HG03097 (cell line): ENCODE data around the gene CPN1.
"Not testable (repeated sequence)": the region's sequence is repeated elsewhere in the genome, so short reads cannot be mapped to it uniquely, and the experiment has no call there.

Source experiments
- ATAC-seq: cut with Tn5 transposase; IDR thresholded peaks from one replicate; pipeline ENCODE4 v1.9.1; 2021; ENCODE audit not compliant: unreplicated experiment, low FRiP score

Gene CPN1

DNA sequence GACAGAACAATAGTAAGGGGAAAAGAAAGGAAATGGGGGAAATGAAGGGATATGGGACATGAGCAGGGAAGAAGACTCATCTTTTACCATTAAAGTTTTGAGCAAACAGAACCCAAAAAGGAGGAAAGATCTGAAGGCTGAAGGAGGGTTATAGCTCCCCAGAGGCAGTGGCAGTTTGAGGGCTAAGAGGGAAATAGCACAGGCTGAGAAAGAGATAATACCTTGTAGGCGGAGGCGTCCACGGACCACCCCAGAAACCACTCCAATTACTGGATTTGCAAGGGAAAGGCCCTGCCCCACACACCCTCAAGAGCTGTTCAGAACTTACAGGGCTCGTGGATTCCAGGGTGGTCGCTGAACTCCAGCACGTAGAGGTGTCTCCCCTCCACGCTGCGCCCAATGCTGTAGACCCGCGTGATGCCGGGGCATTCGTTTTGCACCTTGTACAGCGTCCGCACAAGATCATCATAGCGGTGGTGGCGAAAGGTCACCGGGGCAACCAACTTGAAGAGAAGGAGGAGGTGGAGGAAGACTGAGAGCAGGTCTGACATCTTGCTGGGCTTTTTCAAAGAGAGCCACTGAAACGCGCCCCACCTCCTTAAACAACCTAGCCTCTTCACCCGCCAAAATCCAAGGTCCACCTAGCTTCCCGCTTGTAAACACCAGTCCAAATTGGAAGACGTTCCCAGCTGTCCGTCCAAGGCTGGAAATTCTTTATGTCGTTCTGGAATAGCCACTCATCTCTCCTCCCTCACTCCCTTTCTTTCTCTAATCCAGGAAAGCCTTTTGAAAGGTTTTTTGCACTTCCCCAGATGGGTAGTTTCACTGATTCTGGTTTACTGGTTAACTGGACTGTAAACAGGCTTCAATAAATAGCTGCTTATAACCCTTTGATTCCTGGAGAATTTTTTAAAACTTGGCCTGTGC is at the start of gene CPN1:
Gene CPN1, minus strand, starts transcription at position 795 of the 927 bp plus-strand sequence. Its CDS starts 244 bp downstream, at position 551.
- ATAC-seq, result no peak

DNA sequence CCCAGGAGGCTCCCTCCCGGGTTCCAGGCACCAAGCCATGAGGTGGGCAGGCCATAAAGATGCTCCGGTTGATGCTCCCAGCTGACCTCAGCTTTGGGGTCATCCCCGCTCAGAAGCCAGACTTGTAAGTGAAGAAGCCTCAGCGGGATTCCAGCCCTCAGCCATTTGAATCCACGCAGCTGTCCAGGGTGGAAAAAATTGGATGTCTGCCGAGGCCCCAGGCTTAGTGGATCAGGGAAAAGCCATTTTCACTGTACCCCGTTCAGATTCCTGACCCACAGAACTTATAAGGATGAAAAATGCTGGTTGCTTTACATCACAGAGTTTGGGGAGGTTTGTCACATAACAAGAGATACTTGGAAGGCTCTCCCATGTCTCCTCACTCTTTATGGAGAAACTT is 49.2 kb upstream of the CPN1 start:
- no peak for ATAC-seq

DNA sequence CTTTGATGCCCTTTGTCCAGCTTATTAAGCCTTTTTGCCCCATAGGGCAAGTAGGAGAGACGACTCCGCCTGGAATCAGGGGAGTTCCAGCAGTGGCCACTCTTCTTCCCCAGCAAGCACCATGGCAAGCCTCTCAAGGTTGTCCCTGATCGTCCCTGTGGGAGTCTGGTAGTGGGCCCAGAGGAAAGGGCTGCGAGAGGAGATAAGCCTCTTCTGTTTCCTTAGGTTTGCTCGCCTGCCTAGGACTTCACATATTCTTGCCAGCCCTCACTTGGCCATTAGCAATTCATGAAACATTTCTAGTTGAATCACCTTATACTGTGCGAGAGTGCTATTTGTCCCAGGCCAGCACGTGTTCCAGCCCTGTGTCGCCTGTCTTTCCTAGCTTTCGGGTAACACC is 47.8 kb upstream of the CPN1 start:
- ATAC-seq, result no peak

DNA sequence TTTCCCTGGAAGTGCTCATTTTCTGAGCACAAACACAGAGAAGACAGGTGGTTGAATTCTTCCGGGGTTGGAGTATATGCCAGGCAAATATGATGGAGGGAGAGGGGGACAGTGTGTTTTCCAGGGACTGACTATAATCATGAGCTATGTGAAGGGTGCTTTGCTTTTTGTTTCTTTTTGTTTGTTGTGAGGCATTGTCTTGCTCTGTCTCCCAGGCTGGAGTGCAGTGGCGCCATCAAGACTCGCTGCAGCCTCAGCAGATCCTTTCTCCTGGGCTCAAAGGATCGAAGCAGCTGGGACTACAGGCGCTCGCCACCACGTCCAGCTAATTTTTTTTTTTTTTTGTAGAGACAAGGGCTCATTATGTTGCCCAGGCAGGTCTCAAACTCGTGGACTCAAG is 47.3 kb upstream of the CPN1 start:
- ATAC-seq, result no peak

DNA sequence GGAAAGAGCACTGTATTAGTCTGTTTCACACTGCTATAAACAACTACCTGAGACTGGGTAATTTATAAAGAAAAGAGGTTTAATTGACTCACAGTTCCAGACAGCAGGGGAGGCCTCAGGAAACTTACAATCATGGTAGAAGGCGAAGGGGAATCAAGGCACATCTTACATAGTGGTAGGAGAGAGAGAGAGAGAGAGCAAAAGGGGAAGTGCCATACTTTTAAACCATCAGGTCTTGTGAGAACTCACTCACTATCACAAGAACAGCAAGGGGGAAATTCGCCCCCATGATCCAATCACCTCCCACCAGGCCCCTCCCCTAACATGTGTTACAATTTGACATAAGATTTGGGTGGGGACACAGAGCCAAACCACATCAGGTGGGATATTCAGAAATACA is 43.7 kb upstream of the CPN1 start:
- not testable (repeated sequence) for ATAC-seq

DNA sequence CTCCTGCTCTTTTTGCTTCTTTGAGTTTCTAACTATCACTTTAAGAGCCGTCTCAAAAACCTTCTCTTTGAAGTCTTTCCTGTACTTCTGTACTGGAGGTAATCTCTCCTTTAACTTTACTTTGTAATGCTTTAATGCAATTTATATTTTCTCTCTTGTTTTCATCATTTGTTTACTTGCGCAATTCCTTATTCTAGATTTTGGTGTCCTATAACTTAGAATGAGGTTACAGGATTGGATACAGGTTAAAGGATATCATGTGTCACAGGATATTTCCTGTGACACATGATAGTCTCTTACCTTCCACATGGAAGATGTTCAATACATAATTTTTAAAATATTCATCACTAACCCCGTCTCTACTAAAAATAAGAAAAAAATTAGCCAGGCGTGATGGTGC is 42.4 kb upstream of the CPN1 start:
- ATAC-seq, result no peak

DNA sequence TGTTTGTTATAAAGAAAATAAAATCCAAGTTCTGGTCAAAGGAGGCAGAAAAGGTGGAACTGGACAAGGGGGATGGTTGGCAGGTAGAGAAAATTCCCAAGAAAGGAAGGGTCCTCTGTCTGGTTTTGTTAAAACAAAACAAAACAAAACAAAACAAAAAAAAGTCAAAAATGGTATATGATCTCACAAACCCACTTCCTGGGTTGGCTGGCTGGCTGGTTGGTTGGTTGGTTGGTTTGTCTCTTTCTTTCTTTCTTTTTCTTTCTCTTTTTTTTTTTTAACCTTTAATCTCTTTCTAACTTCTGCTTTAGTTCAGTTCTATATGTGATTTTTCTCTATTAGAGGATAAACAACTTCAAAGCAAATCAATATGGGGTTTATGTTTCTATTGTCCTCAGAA is 41.1 kb upstream of the CPN1 start:
- no peak for ATAC-seq

DNA sequence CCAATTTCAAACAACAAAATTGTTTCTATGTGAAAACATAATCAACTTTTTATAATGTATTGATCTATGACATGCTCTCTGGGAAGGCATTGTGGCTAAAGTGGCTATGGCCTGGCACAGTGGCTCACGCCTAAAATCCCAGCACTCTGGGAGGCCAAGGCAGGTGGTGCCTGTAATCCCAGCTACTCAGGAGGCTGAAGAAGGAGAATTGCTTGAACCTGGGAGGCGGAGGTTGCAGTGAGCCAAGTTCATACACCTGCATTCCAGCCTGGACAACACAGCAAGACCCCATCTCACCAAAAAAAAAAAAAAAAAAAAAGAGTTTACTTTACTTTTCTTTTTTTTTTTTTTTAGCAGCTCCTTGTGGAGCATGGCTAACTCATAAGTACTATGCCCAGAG is 38.9 kb upstream of the CPN1 start:
- ATAC-seq, result no peak

DNA sequence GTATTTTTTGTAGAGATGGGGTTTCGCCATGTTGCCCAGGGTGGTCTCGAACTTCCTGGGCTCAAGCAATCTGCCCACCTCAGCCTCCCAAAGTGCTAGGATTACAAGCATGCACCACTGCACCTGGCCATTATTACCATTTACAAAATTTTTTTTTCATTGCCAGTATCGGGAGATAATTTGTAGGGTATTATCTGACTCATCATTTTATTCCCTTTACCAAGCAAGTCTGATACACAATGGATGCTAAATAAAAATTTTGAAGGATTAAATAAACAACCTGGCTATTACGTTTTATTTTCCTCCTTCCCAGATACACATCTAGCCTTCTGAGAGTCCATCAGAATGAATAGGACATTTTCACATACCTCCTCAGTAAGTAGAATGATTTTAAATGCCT is 38.1 kb upstream of the CPN1 start:
- no peak for ATAC-seq

DNA sequence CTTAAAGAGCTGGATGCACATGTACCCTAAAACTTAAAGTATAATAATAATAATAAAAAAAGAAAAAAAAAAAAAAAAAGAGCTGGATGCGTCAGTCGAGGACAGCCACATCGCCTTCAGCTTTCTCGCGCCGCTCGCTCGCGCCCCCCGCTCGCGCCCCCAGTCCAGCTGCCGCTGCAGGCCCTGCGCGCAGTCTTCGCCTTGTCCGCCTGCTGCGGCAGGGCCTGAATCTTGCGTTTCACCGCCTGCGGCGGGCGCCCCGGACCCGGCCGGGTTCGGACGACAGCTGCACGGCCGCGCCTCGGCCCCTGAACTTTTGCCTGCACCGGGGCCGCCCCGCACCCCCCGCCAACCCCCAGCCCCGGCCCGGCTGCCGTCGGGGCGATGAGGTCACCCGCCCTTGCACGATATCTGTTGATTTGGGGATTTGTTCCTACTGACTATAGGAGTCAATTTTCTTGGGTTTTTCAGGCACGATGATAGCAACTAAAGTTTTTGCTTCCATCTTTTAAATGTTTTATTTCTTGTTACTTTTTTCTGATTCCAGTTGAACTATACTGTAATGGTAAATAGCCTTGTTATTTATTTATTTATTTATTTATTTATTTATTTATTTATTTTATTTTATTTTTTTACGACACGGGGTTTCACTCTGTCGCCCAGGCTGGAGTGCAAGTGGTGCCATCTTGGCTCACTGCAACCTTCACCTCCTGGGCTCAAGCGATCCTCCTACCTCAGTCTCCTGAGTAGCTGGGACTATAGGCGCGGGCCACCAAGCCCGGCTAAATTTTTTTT is 33.5 kb upstream of the CPN1 start:
- ATAC-seq, result no peak

DNA sequence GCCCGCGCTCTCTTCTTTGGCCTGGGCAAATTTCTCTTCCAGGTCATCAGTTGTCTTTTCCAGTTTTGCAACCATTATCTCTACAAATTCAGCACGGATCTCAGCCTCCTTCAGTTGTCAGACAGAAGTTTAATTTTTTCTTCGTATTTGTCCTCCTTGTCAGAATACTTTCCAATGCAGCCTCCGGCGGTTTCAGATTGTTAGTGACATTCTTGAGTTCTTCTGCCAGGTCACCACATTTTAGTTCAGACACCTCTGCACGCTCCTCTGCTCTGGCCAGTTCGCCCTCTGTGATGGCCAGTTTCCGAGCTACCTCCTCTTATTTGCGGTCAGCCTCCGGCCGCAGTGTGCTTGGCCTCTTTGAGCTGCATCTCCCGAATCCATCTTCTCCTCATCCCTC is 32.8 kb upstream of the CPN1 start:
- no peak for ATAC-seq

DNA sequence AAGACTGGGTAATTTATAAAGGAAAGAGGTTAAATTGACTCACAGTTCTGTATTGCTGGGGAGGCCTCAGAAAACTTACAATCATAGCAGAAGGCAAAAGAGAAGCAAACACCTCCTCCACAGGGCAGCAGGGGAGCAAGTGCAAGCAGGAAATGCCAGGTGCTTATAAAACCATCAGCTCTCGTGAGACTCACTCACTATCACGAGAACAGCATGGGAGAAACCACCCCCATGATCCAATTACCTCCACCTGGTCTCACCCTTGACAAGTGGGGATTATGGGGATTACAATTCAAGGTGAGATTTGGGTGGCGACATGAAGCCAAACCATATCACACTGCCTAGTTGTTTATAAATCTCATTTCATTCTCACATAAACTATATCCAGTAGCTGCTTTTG is 28.0 kb upstream of the CPN1 start:
- ATAC-seq, result no peak

DNA sequence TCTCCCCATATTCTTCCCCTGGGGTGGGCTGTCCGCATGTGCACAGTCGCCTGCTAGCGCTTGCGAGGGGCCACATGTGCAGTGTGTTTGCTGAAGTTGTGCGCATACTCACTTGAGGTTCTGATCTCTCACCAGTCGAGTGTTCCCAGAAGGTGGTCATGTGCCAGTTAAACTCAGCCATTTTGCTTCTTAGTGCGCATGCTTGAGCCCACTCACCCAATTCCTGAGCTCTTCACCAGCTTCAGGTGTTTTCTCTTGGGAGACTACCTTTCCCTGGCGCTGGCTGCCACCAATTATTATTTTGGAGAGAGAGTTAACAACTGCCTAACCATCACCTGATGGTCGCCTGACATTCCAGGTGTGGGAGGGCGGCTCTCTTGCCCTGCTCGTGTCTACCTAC is 25.2 kb upstream of the CPN1 start:
- no peak for ATAC-seq

DNA sequence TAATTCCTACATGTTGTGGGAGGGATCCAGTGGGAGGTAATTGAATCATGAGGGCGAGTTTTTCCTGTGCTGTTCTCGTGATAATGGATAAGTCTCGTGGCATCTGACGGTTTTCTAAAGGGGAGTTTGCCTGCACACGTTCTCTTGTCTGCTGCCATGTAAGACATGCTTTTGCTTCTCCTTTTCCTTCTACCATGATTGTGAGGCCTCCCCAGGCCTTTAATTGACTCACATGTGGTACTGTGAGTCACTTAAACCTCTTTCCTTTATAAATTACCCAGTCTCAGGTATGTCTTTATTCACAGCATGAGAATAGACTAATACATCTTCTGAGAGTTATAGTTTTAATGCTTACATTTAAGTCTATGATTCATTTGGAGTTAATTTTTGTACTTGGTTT is 22.6 kb upstream of the CPN1 start:
- no peak for ATAC-seq

DNA sequence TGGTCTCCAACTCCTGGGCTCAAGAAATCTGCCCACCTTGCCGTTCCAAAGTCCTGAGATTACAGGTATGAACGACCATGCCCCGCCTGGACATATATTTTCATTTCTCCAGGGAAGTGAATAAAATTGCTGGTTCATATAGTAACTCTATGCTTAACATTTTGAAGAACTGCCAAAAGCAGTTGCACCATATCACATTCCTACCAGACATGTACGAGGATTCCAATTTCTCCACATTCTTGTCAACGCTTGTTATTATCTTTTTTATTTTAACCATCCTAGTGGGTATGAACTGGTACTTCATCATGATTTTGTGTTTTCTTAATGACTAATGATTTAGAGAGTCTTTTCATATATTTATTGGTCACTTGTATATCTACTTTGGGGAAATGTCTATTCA is 21.9 kb upstream of the CPN1 start:
- ATAC-seq, result no peak

DNA sequence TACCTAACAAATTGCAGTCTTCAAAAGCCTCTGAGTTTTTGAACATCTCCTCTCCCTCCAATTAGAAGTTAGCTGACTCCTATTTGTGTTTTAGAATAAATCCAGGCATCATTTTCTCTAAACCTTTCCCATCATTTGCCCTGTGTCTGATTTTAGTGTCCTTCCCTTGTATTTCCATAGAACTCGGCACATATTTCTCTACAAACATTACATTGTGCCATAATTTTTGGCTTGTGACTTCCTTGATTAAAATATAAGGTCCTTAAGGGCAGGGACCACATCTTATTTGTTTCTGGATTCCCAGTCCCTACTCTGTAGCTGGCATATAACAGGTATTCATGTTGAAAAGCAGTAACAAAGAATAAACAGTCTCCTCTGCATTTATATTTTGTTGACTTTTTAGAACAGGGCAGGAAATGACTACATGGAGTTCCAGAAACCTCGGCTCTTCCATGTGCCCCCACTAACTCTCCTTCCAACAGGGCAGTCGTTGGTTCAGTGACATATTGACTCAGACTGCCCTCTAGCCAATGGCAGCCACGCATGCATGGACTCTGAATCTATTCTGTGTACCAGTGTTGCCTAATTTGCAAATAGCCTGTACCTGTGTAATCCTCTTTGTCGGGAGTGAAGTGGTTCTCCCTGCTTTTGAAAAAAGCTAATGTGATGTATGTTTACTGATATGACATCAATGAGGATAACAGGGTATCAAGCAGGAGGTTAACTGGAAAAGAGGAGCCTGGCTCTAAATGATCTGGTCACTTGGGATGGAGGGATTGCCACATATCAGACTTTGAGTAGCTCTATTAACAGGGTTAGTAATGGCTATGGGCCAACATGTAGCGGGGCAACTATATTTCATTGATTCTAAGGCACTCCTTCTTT is 19.8 kb upstream of the CPN1 start:
- no peak for ATAC-seq

DNA sequence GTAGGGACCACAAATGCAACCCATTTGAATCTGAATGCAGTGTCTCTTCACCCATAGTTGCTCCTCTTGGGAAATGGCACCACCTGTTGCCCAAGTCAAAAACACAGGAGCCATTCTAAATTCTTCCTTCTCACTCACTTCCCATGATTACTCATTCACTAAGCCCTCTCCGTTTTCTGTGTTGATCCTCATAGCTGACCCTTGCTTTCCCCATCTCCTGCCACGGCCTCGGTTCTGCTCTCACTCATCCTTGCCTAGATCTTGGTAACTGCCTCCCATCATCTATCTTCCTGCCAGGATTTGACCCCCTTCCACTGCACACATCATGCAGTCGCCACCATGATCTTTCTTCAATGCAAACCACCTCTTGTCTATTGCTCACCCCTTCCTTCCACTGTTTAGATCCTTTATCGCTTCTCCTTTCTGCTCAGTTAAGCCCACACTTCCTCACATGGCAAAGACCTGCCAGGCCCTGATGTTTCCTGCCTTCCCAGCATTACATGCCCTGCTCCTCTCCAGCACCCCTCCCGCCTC is 19.0 kb upstream of the CPN1 start:
- ATAC-seq, result no peak

DNA sequence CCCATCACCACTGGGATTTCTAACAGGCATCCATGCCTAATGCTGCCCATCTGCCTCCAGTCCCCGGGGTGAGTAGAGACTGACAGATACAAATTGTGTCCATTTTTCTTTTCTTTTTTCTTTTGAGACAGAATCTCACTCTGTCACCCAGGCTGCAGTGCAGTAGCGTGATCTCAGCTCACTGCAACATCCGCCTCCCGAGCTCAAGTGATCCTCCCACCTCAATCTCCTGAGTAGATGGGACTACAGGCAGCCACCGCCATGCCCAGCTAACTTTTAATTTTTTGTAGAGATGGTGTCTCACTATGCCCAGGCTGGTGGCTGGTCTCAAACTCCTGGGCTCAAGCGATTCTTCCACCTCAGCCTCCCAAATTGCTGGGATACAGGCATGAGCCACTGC is 7.6 kb upstream of the CPN1 start:
- ATAC-seq, result no peak

DNA sequence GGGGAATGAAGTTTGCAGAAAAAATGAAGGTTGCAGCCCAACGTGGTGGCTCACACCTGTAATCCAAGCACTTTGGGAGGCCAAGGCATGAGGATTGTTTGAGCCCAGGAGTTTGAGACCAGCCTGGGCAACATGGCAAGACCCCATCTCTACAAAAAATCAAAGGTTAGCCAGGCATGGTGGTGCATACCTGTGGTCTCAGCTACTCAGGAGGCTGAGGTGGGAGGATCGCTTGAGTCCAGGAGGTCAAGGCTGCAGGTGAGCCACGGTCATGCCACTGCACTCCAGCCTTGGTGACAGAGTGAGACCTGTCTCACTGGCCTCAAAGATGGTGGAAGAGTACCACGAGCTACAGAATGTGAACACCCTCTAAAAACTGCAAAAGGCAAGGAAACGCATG is 5.0 kb upstream of the CPN1 start:
- not testable (repeated sequence) for ATAC-seq

DNA sequence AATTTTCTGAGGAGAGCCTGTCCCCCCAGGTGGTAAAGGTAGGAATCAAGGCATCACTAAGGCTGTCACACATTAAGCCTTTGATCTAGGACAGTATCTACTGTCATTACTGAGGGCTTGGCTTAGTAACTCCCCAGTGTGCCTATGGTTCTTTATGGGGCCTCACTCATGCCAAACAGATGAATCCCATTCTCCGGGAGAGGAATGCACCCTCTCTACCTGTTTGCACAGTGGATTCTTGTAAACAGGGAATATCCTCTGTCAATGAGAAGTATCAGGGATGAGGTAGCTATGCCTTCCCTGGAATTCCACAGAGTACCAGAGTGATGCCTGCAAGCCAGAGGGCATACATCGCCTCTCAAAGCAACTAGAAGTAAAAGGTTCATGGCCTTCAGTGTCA is 3.9 kb upstream of the CPN1 start:
- no peak for ATAC-seq

DNA sequence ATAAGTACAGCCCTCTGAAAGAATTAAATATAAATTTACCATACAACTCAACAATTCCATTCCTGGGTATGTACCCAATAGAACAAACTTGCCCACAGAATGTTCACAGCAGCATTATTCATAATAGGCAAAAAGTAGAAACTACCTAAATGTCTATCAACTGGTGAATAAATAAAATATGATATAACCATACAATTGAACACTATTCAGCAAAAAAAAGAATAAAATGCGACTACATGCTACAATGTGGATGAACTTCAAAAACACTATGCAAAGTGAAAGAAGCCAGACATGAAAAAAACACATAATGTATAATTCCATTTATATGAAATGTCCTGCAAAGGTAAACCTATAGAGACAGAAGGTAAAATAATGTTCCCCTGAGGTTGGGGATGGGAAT is 2.0 kb upstream of the CPN1 start:
- no peak for ATAC-seq
